ENCODE measurements around the gene PDK1. TPM values are rescaled to one million over a fixed set of nuclear protein-coding genes. Genes with fewer than 3 reads are reported as not detected.

Gene PDK1
- total RNA-seq, 1 donor from 2014 or later: 42.3 TPM

- Mint-ChIP-seq H3K4me1 (peaks cover 63% of the 10 kb centered on the region), H3K9me3 (no peaks in the 10 kb centered on the region), H3K27ac (peak overlapping the region; percentile 5), H3K27me3 (ENCODE audit: low read depth) (no peaks in the 10 kb centered on the region), H3K4me3 (peak overlapping the region; percentile 49), H3K36me3 (no peaks in the 10 kb centered on the region)
- DNase-seq (ENCODE audit: low spot score in 2 of 2, unreplicated experiment in 2 of 2): no peak
- TF ChIP-seq, protein P1, sequence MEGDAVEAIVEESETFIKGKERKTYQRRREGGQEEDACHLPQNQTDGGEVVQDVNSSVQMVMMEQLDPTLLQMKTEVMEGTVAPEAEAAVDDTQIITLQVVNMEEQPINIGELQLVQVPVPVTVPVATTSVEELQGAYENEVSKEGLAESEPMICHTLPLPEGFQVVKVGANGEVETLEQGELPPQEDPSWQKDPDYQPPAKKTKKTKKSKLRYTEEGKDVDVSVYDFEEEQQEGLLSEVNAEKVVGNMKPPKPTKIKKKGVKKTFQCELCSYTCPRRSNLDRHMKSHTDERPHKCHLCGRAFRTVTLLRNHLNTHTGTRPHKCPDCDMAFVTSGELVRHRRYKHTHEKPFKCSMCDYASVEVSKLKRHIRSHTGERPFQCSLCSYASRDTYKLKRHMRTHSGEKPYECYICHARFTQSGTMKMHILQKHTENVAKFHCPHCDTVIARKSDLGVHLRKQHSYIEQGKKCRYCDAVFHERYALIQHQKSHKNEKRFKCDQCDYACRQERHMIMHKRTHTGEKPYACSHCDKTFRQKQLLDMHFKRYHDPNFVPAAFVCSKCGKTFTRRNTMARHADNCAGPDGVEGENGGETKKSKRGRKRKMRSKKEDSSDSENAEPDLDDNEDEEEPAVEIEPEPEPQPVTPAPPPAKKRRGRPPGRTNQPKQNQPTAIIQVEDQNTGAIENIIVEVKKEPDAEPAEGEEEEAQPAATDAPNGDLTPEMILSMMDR (IDR thresholded peaks at IDR 0.05; ENCODE audit: unreplicated experiment): no peak
Observed at GRCh38 chr2:172554352-172555271, 1.3 kb upstream of the PDK1 start.

GRCh38 chr2:172555272-172555521 lies 693 bp upstream of the PDK1 start:
- Mint-ChIP-seq H3K4me3 (peak overlapping the region; percentile 84), H3K27me3 (ENCODE audit: low read depth) (no peaks in the 10 kb centered on the region), H3K9me3 (no peaks in the 10 kb centered on the region), H3K36me3 (no peaks in the 10 kb centered on the region), H3K4me1 (peaks cover 57% of the 10 kb centered on the region), H3K27ac (peak overlapping the region; percentile 90)
- no peak for DNase-seq (ENCODE audit: low spot score in 2 of 2, unreplicated experiment in 2 of 2)
- TF ChIP-seq, protein P1 (IDR thresholded peaks at IDR 0.05; ENCODE audit: unreplicated experiment): no peak

GRCh38 chr2:172556284-172557033 lies 569 bp downstream of the PDK1 start:
- Mint-ChIP-seq H3K27ac (peak overlapping the region; percentile 91), H3K36me3 (no peaks in the 10 kb centered on the region), H3K9me3 (no peaks in the 10 kb centered on the region), H3K4me1 (peaks cover 54% of the 10 kb centered on the region), H3K27me3 (ENCODE audit: low read depth) (no peaks in the 10 kb centered on the region), H3K4me3 (peak overlapping the region; percentile 87)
- DNase-seq (ENCODE audit: low spot score in 2 of 2, unreplicated experiment in 2 of 2): peak; percentile 22 to 58
- TF ChIP-seq, protein P1 (IDR thresholded peaks at IDR 0.05; ENCODE audit: unreplicated experiment): no peak

GRCh38 chr2:172558372-172558771 lies 2.5 kb downstream of the PDK1 start:
- peak overlapping the region; percentile 87 for H3K4me3 Mint-ChIP-seq
- H3K27ac Mint-ChIP-seq: peak overlapping the region; percentile 28
- peaks cover 64% of the 10 kb centered on the region for H3K4me1 Mint-ChIP-seq
- no peaks in the 10 kb centered on the region for H3K9me3 Mint-ChIP-seq
- peaks cover 9% of the 10 kb centered on the region for H3K36me3 Mint-ChIP-seq
- DNase-seq (ENCODE audit: low spot score in 2 of 2, unreplicated experiment in 2 of 2): no peak
- no peaks in the 10 kb centered on the region for H3K27me3 Mint-ChIP-seq (ENCODE audit: low read depth)
- TF ChIP-seq, protein P1 (IDR thresholded peaks at IDR 0.05; ENCODE audit: unreplicated experiment): no peak

DNA sequence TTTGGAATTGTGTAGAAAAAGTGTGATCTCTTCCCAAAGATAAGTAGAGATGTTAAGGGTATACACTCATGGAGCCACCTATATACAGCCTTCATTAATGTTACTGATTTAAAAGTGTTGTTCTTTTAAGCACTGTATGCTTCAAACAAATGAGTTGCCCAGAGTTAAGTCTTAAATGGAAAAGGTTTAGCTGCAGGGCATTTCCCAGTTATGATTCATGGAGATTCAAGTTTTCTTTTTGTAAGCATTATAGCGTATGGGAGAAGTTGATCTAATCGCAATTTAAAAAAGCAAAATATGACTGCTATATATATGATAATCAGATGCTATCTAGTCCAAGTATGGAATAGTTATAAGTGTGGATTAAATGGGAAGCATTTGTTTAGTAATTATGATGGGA lies 4.8 kb downstream of the PDK1 start:
- H3K4me3 Mint-ChIP-seq: no peak overlapping the region
- peaks cover 15% of the 10 kb centered on the region for H3K36me3 Mint-ChIP-seq
- no peaks in the 10 kb centered on the region for H3K9me3 Mint-ChIP-seq
- peaks cover 56% of the 10 kb centered on the region for H3K4me1 Mint-ChIP-seq
- peak overlapping the region; percentile 1 for H3K27ac Mint-ChIP-seq
- TF ChIP-seq, protein P1 (IDR thresholded peaks at IDR 0.05; ENCODE audit: unreplicated experiment): no peak
- no peak for DNase-seq (ENCODE audit: low spot score in 2 of 2, unreplicated experiment in 2 of 2)
- H3K27me3 Mint-ChIP-seq (ENCODE audit: low read depth): no peaks in the 10 kb centered on the region

Measured in mesothelial cell of epicardium (in vitro differentiated cells).